Measurements from ENCODE around the gene RERG. TPM values are rescaled to one million over a fixed set of nuclear protein-coding genes. Genes with fewer than 3 reads are reported as not detected.

Gene RERG, protein sequence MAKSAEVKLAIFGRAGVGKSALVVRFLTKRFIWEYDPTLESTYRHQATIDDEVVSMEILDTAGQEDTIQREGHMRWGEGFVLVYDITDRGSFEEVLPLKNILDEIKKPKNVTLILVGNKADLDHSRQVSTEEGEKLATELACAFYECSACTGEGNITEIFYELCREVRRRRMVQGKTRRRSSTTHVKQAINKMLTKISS
- 0.65 and 2.1 TPM in 2 replicates for total RNA-seq

DNA sequence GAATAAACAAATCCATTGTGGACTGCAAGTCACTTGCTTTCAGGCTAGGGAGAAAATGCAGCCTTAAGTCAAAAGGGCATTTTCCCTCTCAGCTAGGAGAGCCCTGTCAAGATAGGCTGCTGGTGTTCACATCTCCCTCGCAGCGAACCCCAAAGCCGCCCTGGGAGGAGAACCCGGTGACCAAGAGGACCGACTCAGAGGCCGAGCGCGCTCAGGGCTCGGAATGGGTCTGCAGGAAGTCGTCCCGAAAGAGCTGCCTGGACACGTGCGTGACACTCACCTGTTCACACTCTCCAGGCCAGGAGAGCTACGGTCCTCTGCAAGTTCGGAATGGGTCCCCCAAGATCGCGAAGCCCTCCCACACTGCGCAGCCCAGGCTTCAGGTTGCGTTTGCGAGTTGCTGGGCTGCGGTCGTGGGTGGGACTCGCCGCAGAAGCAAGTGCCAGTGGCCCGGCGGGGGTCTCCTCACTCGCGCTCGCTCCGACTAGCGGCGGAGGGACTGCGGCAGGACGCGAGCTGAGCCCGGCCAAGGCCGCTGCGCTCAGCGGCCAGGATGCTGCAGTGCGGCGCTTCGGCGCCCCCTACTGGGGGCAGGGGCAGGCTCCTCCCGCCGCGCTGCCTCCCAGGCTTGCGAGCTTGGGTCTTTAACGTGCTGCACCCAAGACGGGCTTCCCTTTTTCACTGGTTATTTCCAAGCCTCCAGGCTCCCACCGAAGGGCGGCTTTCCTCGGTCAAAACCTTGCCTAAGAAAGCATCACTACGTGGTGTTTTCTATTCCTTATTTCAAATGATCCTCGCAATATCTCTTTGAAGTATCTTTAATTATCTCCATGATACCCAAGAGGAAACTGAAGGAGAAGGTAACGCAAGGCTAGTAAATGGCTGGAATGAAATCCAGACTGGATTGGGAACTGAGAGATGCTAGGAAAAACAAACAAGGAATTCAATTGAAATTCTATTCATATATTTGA is at the start of gene RERG:
Gene RERG, minus strand, starts transcription at position 503 of the 971 bp plus-strand sequence. CDS start 3,928 bp downstream, outside the sequence.

Other genes with a start within 250 kb of the RERG start
- gene PDE6H, start 248.4 kb downstream of the RERG start, total RNA-seq, result not detected in 2 replicates
- gene PTPRO, start 101.1 kb upstream of the RERG start, total RNA-seq, result 1.9 and 2.2 TPM in 2 replicates